Psoas muscle (tissue), 8 donors: Measurements from ENCODE around the gene GREB1L. TPM values are rescaled to one million over a fixed set of nuclear protein-coding genes. Genes with fewer than 3 reads are reported as not detected.

Source experiments
- ATAC-seq, 4 donors: fragments of 200-7000 bp; cut with Tn5 transposase; one replicate each; pipeline ENCODE4 v1.9.1; 2020; ENCODE audit warnings: moderate library complexity in 3 of 4, mild to moderate bottlenecking in 2 of 4
- DNase-seq, 2 donors: peaks; one replicate each; pipeline ENCODE4 v3.0.0-alpha.2; 2020
- H3K27ac ChIP-seq: fragments of 200-600 bp; one replicate; pipeline ENCODE4 v1.8.0; 2022
- H3K27me3 ChIP-seq, 3 donors: fragments of 200-600 bp in 1 of 3; one replicate each; pipeline versions ENCODE4 v1.6.1 to v1.8.0; 2013 to 2022; ENCODE audit warnings: low read length in 2 of 3, mild to moderate bottlenecking in 2 of 3, moderate library complexity in 1 of 3; ENCODE audit not compliant: insufficient read depth in 3 of 3
- H3K36me3 ChIP-seq, 2 donors: fragments of 200-600 bp in 1 of 2; one replicate each; pipeline versions ENCODE4 v1.6.1 to v1.8.0; 2013 to 2022; ENCODE audit warnings: low read depth in 1 of 2, mild to moderate bottlenecking in 1 of 2, moderate library complexity in 1 of 2; ENCODE audit not compliant: insufficient read depth in 1 of 2
- H3K4me1 ChIP-seq: fragments of 200-600 bp; one replicate; pipeline ENCODE4 v1.8.0; 2022
- H3K4me3 ChIP-seq: fragments of 200-600 bp; one replicate; pipeline ENCODE4 v1.8.0; 2022; ENCODE audit warnings: mild to moderate bottlenecking
- H3K9me3 ChIP-seq: fragments of 200-600 bp; one replicate; pipeline ENCODE4 v1.8.0; 2022
- WGBS, 3 donors: extraction: QIAGEN DNeasy Blood & Tissue Kit; methylation state at CpG; one replicate each; pipeline versions ENCODE4 v1.1.6 to v1.1.7; 2013; 5-methylcytosine and 5-hydroxymethylcytosine counted together
- intact Hi-C, 2 donors: fragments of 100-400 bp; cut with DNase I; formaldehyde crosslinking; loops; one replicate each; pipeline versions ENCODE4 v1.11.0 to v1.14.2; 2022
- polyA plus RNA-seq, 3 donors: library from polyadenylated mRNA; stranded (reverse); fragments of 200-250 nt; gene quantifications; one replicate each; pipeline ENCODE4 v1.2.3, GENCODE V29; 2013
- total RNA-seq, 4 donors: library from RNA; stranded (reverse); fragmentation: NEBNext Ultra II Directional in 2 of 4; extraction: Animal tissue kit (Norgen Biotek cat#: 25700) in 2 of 4; gene quantifications; one replicate each; pipeline versions ENCODE4 v1.2.1 to v1.2.4, GENCODE V29; 2021 to 2023
- TF ChIP-seq, protein P1 (sequence below): fragments of 200-600 bp; IDR thresholded peaks from one replicate; pipeline ENCODE4 v1.8.0; 2022; ENCODE audit warnings: antibody characterized with exemption
- donor health status: healthy with polysubstance abuse.
- donor health status: DM: no; HTN: no; CAD: no; lungs with moderate emphysema.
- donor health status: Bipolar disorder and iron deficiency.
- donor health status: healthy.
- donor health status: DM: yes; HTN: yes; CAD: no.
- donor health status: DM: no; HTN: no; CAD: no.
- donor health status: DM: no; HTN: no; CAD: no.
- donor health status: DM: yes; HTN: yes; CAD: no.

Gene GREB1L
- total and polyA plus RNA-seq, 7 donors = 0.59 to 11.3 (median 8.9) TPM

DNA sequence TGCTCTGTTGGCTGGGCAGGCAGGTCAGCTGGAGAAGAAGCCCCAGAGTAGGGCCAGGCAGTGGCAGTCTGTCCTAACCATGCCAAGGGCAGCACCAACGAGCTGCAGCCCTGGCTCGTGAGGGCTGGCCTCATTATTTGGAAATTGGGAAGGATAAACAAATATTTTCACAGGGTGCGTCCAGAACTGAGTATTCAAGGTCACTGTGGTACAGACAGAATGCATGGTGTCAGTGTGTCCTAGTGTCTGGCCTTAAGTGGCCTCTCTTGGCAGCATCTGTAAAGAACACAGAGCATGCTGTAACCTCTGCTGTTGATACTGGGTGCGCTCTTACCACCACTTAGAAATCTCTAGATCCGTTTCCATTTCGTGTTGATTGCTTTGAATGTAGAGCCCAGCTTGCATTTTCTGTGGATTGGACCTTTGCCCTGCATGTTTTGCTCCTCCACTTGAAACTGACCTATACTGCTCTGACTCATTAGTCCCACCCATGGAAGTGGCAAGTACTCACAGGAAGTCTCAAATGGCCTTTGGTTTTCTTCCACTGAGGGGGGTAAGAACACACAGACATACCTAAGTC, 88.2 kb downstream of the GREB1L start:
- Histone ChIP-seq H3K9me3 (no peaks in the 10 kb centered on the region), H3K27ac (no peak overlapping the region), H3K36me3 (no peaks in the 10 kb centered on the region), H3K27me3 (no peaks in the 10 kb centered on the region), H3K4me1 (no peaks in the 10 kb centered on the region), H3K4me3 (no peak overlapping the region)
- ATAC-seq (peak in 3 of 4 donors; percentile 49 to 79 (median 63)), DNase-seq (peak in 1 of 2 donors; percentile 15)
- intact Hi-C loops = loop anchor here in 1 of 2 donors (10.0 kb wide), 1 partner anchor 55 kb away; no protein-coding TSS in a partner anchor
- 33 to 60% (median 44%) methylated on average over 6 of the region's 6 CpGs for WGBS, 3 donors
- TF ChIP-seq, protein P1, sequence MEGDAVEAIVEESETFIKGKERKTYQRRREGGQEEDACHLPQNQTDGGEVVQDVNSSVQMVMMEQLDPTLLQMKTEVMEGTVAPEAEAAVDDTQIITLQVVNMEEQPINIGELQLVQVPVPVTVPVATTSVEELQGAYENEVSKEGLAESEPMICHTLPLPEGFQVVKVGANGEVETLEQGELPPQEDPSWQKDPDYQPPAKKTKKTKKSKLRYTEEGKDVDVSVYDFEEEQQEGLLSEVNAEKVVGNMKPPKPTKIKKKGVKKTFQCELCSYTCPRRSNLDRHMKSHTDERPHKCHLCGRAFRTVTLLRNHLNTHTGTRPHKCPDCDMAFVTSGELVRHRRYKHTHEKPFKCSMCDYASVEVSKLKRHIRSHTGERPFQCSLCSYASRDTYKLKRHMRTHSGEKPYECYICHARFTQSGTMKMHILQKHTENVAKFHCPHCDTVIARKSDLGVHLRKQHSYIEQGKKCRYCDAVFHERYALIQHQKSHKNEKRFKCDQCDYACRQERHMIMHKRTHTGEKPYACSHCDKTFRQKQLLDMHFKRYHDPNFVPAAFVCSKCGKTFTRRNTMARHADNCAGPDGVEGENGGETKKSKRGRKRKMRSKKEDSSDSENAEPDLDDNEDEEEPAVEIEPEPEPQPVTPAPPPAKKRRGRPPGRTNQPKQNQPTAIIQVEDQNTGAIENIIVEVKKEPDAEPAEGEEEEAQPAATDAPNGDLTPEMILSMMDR = no peak

- Histone ChIP-seq H3K27ac (no peak overlapping the region), H3K27me3 (no peaks in the 10 kb centered on the region), H3K9me3 (no peaks in the 10 kb centered on the region), H3K4me1 (no peaks in the 10 kb centered on the region), H3K36me3 (no peaks in the 10 kb centered on the region), H3K4me3 (no peak overlapping the region)
- intact Hi-C loops = loop anchor here in 1 of 2 donors (10.0 kb wide), 1 partner anchor 56 kb away; no protein-coding TSS in a partner anchor
- DNase-seq (no peak), ATAC-seq (no peak)
- TF ChIP-seq, protein P1 = no peak
- 39 to 40% (median 40%) methylated on average over 2 of the region's 2 CpGs for WGBS, 3 donors
Measured at GRCh38 chr18:21331065-21331464, 89.0 kb downstream of the GREB1L start.

GRCh38 chr18:21335927-21336488, 94.0 kb downstream of the GREB1L start:
- TF ChIP-seq, protein P1 = no peak
- H3K4me3 ChIP-seq = no peak overlapping the region
- no peak overlapping the region for H3K27ac ChIP-seq
- H3K27me3 ChIP-seq = no peaks in the 10 kb centered on the region
- DNase-seq = no peak
- H3K36me3 ChIP-seq = no peaks in the 10 kb centered on the region
- no peak for ATAC-seq
- H3K4me1 ChIP-seq = no peaks in the 10 kb centered on the region
- intact Hi-C loops = loop anchor here in 1 of 2 donors (10.0 kb wide), 1 partner anchor 61 kb away; no protein-coding TSS in a partner anchor
- no peaks in the 10 kb centered on the region for H3K9me3 ChIP-seq
- 69 to 78% (median 71%) methylated on average over 5 of the region's 5 CpGs for WGBS, 3 donors

DNA sequence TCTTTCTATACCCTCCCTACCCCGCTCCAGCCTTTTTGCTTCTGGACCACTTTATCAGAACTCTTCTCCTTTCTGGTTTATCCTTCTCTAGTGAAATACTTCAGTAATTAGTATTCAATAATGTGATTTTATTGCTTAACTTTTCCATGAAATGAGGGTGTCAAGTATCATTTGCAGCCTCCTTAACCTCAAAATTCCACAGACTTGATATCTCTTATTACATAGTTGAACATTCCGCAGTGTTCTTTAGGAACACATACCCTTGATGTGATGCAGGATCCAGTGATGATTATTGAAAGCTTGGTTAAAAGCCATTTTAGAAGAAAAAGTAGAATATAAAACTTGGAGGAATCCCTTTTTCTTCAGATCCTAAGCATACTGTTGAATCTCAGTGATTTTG, 94.8 kb downstream of the GREB1L start:
- WGBS, 3 donors = 70 to 80% (median 70%) methylated on average over 2 of the region's 2 CpGs
- intact Hi-C loops = loop anchor here in 1 of 2 donors (10.0 kb wide), 1 partner anchor 62 kb away; no protein-coding TSS in a partner anchor

More for the DNA sequence above, 94.8 kb downstream of the GREB1L start:
- ATAC-seq = no peak
- Histone ChIP-seq H3K4me1 (no peaks in the 10 kb centered on the region), H3K27me3 (no peaks in the 10 kb centered on the region), H3K9me3 (no peaks in the 10 kb centered on the region), H3K36me3 (no peaks in the 10 kb centered on the region), H3K4me3 (no peak overlapping the region), H3K27ac (no peak overlapping the region)
- TF ChIP-seq, protein P1 = no peak
- no peak for DNase-seq
